HG02938 (cell line): Measurements from ENCODE around the gene TFF2.

Source experiments
- ATAC-seq: cut with Tn5 transposase; IDR thresholded peaks from one replicate; pipeline ENCODE4 v1.9.1; 2021; ENCODE audit warnings: mild to moderate bottlenecking, moderate library complexity; ENCODE audit not compliant: unreplicated experiment

TFF2 gene

GRCh38 chr21:42350927-42351426 is at the start of gene TFF2:
TSS of gene TFF2 (minus strand) at chr21:42350994. CDS start at chr21:42350957, 37 bp downstream.
- no peak for ATAC-seq

GRCh38 chr21:42400525-42400924 is 49.7 kb upstream of the TFF2 start:
- ATAC-seq = peak; percentile 51

- ATAC-seq = no peak
Observed at GRCh38 chr21:42398436-42399028, 47.7 kb upstream of the TFF2 start.

GRCh38 chr21:42397746-42398394 is 47.1 kb upstream of the TFF2 start:
- ATAC-seq = no peak

- ATAC-seq = no peak
Observed at GRCh38 chr21:42396799-42397745, 46.3 kb upstream of the TFF2 start.

GRCh38 chr21:42395905-42396651 is 45.3 kb upstream of the TFF2 start, which contains the start of gene TMPRSS3:
TSS of gene TMPRSS3 (minus strand) at chr21:42396052. CDS start at chr21:42395417, 635 bp downstream.
- ATAC-seq = no peak

- ATAC-seq = no peak
Observed at GRCh38 chr21:42395302-42395701, 44.5 kb upstream of the TFF2 start.

GRCh38 chr21:42393443-42393950 is 42.7 kb upstream of the TFF2 start:
- no peak for ATAC-seq

- peak; percentile 67 for ATAC-seq
Observed at GRCh38 chr21:42392731-42393442, 42.1 kb upstream of the TFF2 start.

- ATAC-seq = no peak
Observed at GRCh38 chr21:42391297-42391696, 40.5 kb upstream of the TFF2 start.

- no peak for ATAC-seq
Observed at GRCh38 chr21:42390696-42391095, 39.9 kb upstream of the TFF2 start.

GRCh38 chr21:42390193-42390592 is 39.4 kb upstream of the TFF2 start:
- ATAC-seq = no peak

GRCh38 chr21:42389449-42389835 is 38.6 kb upstream of the TFF2 start:
- no peak for ATAC-seq

GRCh38 chr21:42388740-42389448 is 38.1 kb upstream of the TFF2 start:
- ATAC-seq = no peak

- ATAC-seq = no peak
Observed at GRCh38 chr21:42387843-42388340, 37.1 kb upstream of the TFF2 start.

GRCh38 chr21:42387164-42387563 is 36.4 kb upstream of the TFF2 start:
- ATAC-seq = no peak

GRCh38 chr21:42386034-42386591 is 35.3 kb upstream of the TFF2 start:
- no peak for ATAC-seq

GRCh38 chr21:42385619-42386018 is 34.8 kb upstream of the TFF2 start:
- no peak for ATAC-seq

- ATAC-seq = no peak
Observed at GRCh38 chr21:42384989-42385388, 34.2 kb upstream of the TFF2 start.
